Right atrium auricular region (tissue), 2 donors: Measurements from ENCODE around the gene CUX1. TPM values are rescaled to one million over a fixed set of nuclear protein-coding genes. Genes with fewer than 3 reads are reported as not detected.

Experiments
- DNase-seq: peaks from one replicate; pipeline ENCODE4 v3.0.0-alpha.2; 2019; ENCODE audit warnings: low spot score
- H3K27ac ChIP-seq, 2 donors: fragments of 200-600 bp; sonication (generic); 1 replicate in 1 of 2; 2 replicates in 1 of 2; pipeline ENCODE4 v1.5.1; 2016 to 2019
- H3K27me3 ChIP-seq, 2 donors: fragments of 200-600 bp; sonication (generic); one replicate each; pipeline versions ENCODE4 v1.5.1 to v1.6.0; 2017 to 2019
- H3K36me3 ChIP-seq: fragments of 200-600 bp; sonication (generic); one replicate; pipeline ENCODE4 v1.5.1; 2016
- H3K4me1 ChIP-seq, 2 donors: fragments of 200-600 bp; sonication (generic); one replicate each; pipeline versions ENCODE4 v1.5.1 to v1.6.0; 2017 to 2019
- H3K4me3 ChIP-seq, 2 donors: fragments of 200-600 bp; sonication (generic); 1 replicate in 1 of 2; 2 replicates in 1 of 2; pipeline ENCODE4 v1.5.1; 2017 to 2019; ENCODE audit warnings: mild to moderate bottlenecking in 1 of 2, moderate library complexity in 1 of 2
- H3K9me3 ChIP-seq, 2 donors: fragments of 200-600 bp; sonication (generic); one replicate each; pipeline ENCODE4 v1.5.1; 2019
- CTCF ChIP-seq, 2 donors: fragments of 200-600 bp; sonication (generic); IDR thresholded peaks; one replicate each; pipeline ENCODE4 v1.5.1; 2019; ENCODE audit warnings: antibody characterized with exemption in 2 of 2
- total RNA-seq, 2 donors: library from RNA; depleted of rRNA; stranded (reverse); fragments of >200 nt; gene quantifications; one replicate each; pipeline ENCODE4 v1.1.0, GENCODE V29; 2016

The CUX1 gene
- total RNA-seq, 2 donors from 2014 or later = 71.1 to 94.4 TPM

GRCh38 chr7:101878938-101879337 lies 61.5 kb downstream of the CUX1 start:
- Histone ChIP-seq H3K27me3 (no peaks in the 10 kb centered on the region), H3K27ac (no peak overlapping the region), H3K36me3 (no peaks in the 10 kb centered on the region), H3K4me1 (peaks cover 0 to 77% of the 10 kb centered on the region in 2 donors), H3K9me3 (no peaks in the 10 kb centered on the region), H3K4me3 (no peak overlapping the region)
- no peak for TF ChIP-seq CTCF (IDR thresholded peaks at IDR 0.05)
- no peak for DNase-seq

- no peaks in the 10 kb centered on the region for H3K9me3 ChIP-seq
- H3K4me1 ChIP-seq = peaks cover 0 to 74% of the 10 kb centered on the region in 2 donors
- no peak for DNase-seq
- H3K27me3 ChIP-seq = no peaks in the 10 kb centered on the region
- no peak overlapping the region for H3K4me3 ChIP-seq
- no peaks in the 10 kb centered on the region for H3K36me3 ChIP-seq
- no peak overlapping the region for H3K27ac ChIP-seq
- no peak for TF ChIP-seq CTCF (IDR thresholded peaks at IDR 0.05)
These were observed 62.1 kb downstream of the CUX1 start for GRCh38 chr7:101879565-101879964.

GRCh38 chr7:101880282-101881054 lies 63.0 kb downstream of the CUX1 start:
- TF ChIP-seq CTCF (IDR thresholded peaks at IDR 0.05) = no peak
- Histone ChIP-seq H3K4me1 (peaks cover 0 to 73% of the 10 kb centered on the region in 2 donors), H3K27me3 (no peaks in the 10 kb centered on the region), H3K4me3 (no peak overlapping the region), H3K27ac (peak overlapping the region; percentile 85 to 93), H3K9me3 (no peaks in the 10 kb centered on the region), H3K36me3 (no peaks in the 10 kb centered on the region)
- DNase-seq = no peak

- Histone ChIP-seq H3K27ac (peak overlapping the region; percentile 85 to 93), H3K4me1 (peaks cover 0 to 81% of the 10 kb centered on the region in 2 donors), H3K9me3 (no peaks in the 10 kb centered on the region), H3K27me3 (no peaks in the 10 kb centered on the region), H3K4me3 (no peak overlapping the region), H3K36me3 (no peaks in the 10 kb centered on the region)
- no peak for DNase-seq
- TF ChIP-seq CTCF (IDR thresholded peaks at IDR 0.05) = no peak
These were observed 64.6 kb downstream of the CUX1 start for GRCh38 chr7:101882005-101882421.

- H3K4me1 ChIP-seq = peaks cover 0 to 79% of the 10 kb centered on the region in 2 donors
These were observed 65.5 kb downstream of the CUX1 start for GRCh38 chr7:101882595-101883564.

More at GRCh38 chr7:101882595-101883564, 65.5 kb downstream of the CUX1 start:
- no peaks in the 10 kb centered on the region for H3K9me3 ChIP-seq
- H3K36me3 ChIP-seq = no peaks in the 10 kb centered on the region
- DNase-seq = peak; percentile 96
- H3K27ac ChIP-seq = peak overlapping the region; percentile 85 to 93
- H3K4me3 ChIP-seq = no peak overlapping the region
- peak in 1 of 2 donors; percentile 38 for TF ChIP-seq CTCF (IDR thresholded peaks at IDR 0.05)
- H3K27me3 ChIP-seq = no peaks in the 10 kb centered on the region
